ENCODE results near the gene RNU6-1.

DNA sequence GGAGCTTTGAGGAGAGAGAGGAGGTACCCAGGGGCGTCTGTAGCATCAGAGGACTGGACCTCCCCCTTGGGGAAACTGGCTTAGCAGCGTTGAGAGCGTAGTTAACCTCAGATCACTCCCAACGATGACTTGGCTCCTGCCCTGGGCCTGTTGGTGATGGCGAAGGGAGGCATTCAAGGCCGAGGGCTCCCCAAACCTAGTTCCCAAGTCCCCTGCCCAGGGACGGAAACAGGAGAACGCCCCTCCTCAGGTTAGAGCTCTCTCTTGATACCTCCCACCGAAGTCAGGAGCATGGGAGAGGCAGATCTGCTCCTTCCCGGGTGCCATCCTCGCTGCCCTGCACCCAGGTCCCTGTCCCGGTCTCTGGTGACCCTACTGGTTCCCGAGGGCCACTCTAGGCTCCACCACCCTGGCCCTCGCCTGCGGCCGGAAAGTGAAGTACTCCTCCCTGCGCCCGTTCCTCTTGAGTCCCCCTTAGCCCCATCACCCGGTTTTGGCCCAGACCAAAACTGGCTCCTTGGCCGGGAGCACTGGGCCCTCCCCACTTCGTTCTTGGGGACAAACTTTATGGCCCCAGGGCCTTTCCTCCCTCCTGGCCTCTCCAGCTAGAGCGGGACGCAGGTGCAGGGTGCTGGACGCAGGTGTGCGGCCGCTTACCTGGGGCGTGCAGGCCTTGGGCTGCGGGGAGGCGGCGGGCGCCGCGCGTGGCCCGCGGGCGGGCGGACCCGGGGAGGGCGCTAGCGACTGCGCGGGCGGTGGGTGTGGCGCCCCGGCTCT lies 17.1 kb downstream of the RNU6-1 start:
- TF ChIP-seq, protein P1, sequence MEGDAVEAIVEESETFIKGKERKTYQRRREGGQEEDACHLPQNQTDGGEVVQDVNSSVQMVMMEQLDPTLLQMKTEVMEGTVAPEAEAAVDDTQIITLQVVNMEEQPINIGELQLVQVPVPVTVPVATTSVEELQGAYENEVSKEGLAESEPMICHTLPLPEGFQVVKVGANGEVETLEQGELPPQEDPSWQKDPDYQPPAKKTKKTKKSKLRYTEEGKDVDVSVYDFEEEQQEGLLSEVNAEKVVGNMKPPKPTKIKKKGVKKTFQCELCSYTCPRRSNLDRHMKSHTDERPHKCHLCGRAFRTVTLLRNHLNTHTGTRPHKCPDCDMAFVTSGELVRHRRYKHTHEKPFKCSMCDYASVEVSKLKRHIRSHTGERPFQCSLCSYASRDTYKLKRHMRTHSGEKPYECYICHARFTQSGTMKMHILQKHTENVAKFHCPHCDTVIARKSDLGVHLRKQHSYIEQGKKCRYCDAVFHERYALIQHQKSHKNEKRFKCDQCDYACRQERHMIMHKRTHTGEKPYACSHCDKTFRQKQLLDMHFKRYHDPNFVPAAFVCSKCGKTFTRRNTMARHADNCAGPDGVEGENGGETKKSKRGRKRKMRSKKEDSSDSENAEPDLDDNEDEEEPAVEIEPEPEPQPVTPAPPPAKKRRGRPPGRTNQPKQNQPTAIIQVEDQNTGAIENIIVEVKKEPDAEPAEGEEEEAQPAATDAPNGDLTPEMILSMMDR (IDR thresholded peaks at IDR 0.05 in 2 of 3, conservative IDR thresholded peaks at IDR 0.05 in 1 of 3; ENCODE audit: borderline replicate concordance in 1 of 3, insufficient read depth in 1 of 3, low read depth in 2 of 3, low read length in 2 of 3): no peak
- TF ChIP-seq POLR2A (IDR thresholded peaks at IDR 0.05; ENCODE audit: borderline replicate concordance, extremely low read depth, insufficient read depth, insufficient read length) (no peak), POLR2AphosphoS5 (IDR thresholded peaks at IDR 0.05; ENCODE audit: low read depth, low read length) (no peak), RAD21 (IDR thresholded peaks at IDR 0.05; ENCODE audit: low read depth) (no peak), CBX3 (IDR thresholded peaks at IDR 0.05; ENCODE audit: low read depth) (no peak), SRF (IDR thresholded peaks at IDR 0.05; ENCODE audit: low read depth) (no peak), YY1 (IDR thresholded peaks at IDR 0.05; ENCODE audit: extremely low read depth, insufficient replicate concordance, low read depth, low read length) (no peak), EZH2 (IDR thresholded peaks at IDR 0.05) (no peak)
- TF ChIP-seq, protein P2, sequence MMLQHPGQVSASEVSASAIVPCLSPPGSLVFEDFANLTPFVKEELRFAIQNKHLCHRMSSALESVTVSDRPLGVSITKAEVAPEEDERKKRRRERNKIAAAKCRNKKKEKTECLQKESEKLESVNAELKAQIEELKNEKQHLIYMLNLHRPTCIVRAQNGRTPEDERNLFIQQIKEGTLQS (IDR thresholded peaks at IDR 0.05): no peak
- TF ChIP-seq, protein P3, sequence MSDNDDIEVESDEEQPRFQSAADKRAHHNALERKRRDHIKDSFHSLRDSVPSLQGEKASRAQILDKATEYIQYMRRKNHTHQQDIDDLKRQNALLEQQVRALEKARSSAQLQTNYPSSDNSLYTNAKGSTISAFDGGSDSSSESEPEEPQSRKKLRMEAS (IDR thresholded peaks at IDR 0.05): no peak
- TF ChIP-seq, protein P4, sequence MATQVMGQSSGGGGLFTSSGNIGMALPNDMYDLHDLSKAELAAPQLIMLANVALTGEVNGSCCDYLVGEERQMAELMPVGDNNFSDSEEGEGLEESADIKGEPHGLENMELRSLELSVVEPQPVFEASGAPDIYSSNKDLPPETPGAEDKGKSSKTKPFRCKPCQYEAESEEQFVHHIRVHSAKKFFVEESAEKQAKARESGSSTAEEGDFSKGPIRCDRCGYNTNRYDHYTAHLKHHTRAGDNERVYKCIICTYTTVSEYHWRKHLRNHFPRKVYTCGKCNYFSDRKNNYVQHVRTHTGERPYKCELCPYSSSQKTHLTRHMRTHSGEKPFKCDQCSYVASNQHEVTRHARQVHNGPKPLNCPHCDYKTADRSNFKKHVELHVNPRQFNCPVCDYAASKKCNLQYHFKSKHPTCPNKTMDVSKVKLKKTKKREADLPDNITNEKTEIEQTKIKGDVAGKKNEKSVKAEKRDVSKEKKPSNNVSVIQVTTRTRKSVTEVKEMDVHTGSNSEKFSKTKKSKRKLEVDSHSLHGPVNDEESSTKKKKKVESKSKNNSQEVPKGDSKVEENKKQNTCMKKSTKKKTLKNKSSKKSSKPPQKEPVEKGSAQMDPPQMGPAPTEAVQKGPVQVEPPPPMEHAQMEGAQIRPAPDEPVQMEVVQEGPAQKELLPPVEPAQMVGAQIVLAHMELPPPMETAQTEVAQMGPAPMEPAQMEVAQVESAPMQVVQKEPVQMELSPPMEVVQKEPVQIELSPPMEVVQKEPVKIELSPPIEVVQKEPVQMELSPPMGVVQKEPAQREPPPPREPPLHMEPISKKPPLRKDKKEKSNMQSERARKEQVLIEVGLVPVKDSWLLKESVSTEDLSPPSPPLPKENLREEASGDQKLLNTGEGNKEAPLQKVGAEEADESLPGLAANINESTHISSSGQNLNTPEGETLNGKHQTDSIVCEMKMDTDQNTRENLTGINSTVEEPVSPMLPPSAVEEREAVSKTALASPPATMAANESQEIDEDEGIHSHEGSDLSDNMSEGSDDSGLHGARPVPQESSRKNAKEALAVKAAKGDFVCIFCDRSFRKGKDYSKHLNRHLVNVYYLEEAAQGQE (IDR thresholded peaks at IDR 0.05; ENCODE audit: low read depth): no peak

Data from HCT116 (cell line).